ENCODE data around the gene VPS41.

VPS41 gene

DNA sequence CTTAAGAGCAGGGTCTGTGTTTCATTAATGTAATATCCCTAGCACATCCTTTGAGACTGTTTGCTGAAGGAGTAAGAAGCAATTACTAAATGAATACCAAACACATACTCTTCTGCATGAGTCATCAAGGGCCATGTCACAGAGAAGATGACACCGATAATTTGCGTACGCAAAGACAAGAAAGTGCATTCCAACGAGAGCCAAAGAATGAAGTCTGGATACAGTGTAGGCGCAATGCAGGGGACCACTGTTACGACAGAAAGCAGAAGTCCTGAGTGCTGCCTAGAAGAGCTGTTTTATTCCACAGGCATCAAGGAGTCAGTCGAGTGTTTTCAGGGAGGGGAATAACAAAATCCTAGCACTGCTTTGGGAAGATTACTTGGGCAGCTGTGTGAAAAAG is 62.7 kb downstream of the VPS41 start:
- no peak overlapping the region for H3K9ac ChIP-seq (ENCODE audit: low read length)
- no peak overlapping the region for H2BK120ac ChIP-seq (ENCODE audit: low read depth, low read length)
- no peak overlapping the region for H3K27ac ChIP-seq (ENCODE audit: low read depth, low read length)
- H3K23ac ChIP-seq (ENCODE audit: low read length) = no peak overlapping the region
- H3K79me1 ChIP-seq (ENCODE audit: low read length) = no peaks in the 10 kb centered on the region
- no peak overlapping the region for H4K8ac ChIP-seq (ENCODE audit: low read depth, low read length)
- no peak overlapping the region for H2BK15ac ChIP-seq (replicated peaks; ENCODE audit: low read depth)
- H3K4me3 ChIP-seq (ENCODE audit: low read length) = no peak overlapping the region
- no peak overlapping the region for H3K56ac ChIP-seq (ENCODE audit: low read length)
- no peak overlapping the region for H3K4me2 ChIP-seq (ENCODE audit: low read length)
- no peaks in the 10 kb centered on the region for H3K4me1 ChIP-seq (ENCODE audit: control insufficient read depth, low read depth, low read length)
- H4K5ac ChIP-seq (ENCODE audit: low read length) = no peak overlapping the region
- no peaks in the 10 kb centered on the region for H3K79me2 ChIP-seq (ENCODE audit: control insufficient read depth, insufficient read depth, low read length)
- H3K36me3 ChIP-seq (ENCODE audit: control insufficient read depth, insufficient read depth, low read length) = no peaks in the 10 kb centered on the region
- H3K27me3 ChIP-seq (ENCODE audit: insufficient read depth, low read length, poor library complexity) = no peaks in the 10 kb centered on the region
- no peak overlapping the region for H2AK5ac ChIP-seq (ENCODE audit: low read length)
- DNase-seq = no peak
- no peak overlapping the region for H3K18ac ChIP-seq (ENCODE audit: low read length)
- no peak overlapping the region for H2BK5ac ChIP-seq (ENCODE audit: low read length)
- H3K4ac ChIP-seq (ENCODE audit: low read depth, low read length) = no peak overlapping the region
- no CpG with 5 or more reads among the region's 7 CpGs for WGBS (ENCODE audit: extremely low coverage, insufficient coverage, low lambda C conversion rate)

DNA sequence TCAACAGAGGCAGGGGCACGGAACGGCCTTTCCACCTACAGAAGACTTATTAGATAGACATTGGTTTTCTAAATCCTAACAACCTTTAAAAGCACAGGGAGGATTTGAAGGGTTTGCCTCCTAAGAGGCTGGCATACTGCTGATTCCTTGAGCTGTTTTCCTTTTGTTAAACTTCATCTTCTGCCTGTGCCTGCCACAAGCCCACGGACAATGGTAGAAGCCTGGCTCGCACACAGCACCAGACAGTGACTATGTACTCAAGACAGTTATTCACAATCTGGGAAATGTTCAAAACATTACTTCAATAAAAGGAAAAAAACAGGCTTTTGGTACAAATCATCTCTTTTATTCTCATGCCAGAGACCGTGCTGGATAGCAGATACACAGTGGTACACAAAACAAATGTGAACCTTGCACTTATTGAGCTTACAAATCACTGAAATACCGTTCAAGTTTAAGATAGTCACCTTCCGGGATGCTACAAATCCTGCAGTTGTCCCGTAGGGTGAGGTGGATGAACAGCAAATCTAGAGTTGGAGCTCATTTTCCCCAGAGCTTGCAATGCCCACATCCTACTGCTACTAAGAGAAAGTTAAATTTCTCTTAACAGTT is 63.9 kb downstream of the VPS41 start:
- H3K27ac ChIP-seq (ENCODE audit: low read depth, low read length) = no peak overlapping the region
- no peak overlapping the region for H4K5ac ChIP-seq (ENCODE audit: low read length)
- no peaks in the 10 kb centered on the region for H3K79me1 ChIP-seq (ENCODE audit: low read length)
- no peak overlapping the region for H3K18ac ChIP-seq (ENCODE audit: low read length)
- no peak overlapping the region for H2BK5ac ChIP-seq (ENCODE audit: low read length)
- no peak overlapping the region for H3K56ac ChIP-seq (ENCODE audit: low read length)
- no peak overlapping the region for H2AK5ac ChIP-seq (ENCODE audit: low read length)
- no peak overlapping the region for H2BK120ac ChIP-seq (ENCODE audit: low read depth, low read length)
- no peak overlapping the region for H3K4me3 ChIP-seq (ENCODE audit: low read length)
- DNase-seq = no peak
- H2BK15ac ChIP-seq (replicated peaks; ENCODE audit: low read depth) = no peak overlapping the region
- H3K27me3 ChIP-seq (ENCODE audit: insufficient read depth, low read length, poor library complexity) = no peaks in the 10 kb centered on the region
- H4K8ac ChIP-seq (ENCODE audit: low read depth, low read length) = no peak overlapping the region
- no peak overlapping the region for H3K9ac ChIP-seq (ENCODE audit: low read length)
- no peak overlapping the region for H3K23ac ChIP-seq (ENCODE audit: low read length)
- no CpG with 5 or more reads among the region's 8 CpGs for WGBS (ENCODE audit: extremely low coverage, insufficient coverage, low lambda C conversion rate)
- no peaks in the 10 kb centered on the region for H3K4me1 ChIP-seq (ENCODE audit: control insufficient read depth, low read depth, low read length)
- no peaks in the 10 kb centered on the region for H3K36me3 ChIP-seq (ENCODE audit: control insufficient read depth, insufficient read depth, low read length)
- H3K4me2 ChIP-seq (ENCODE audit: low read length) = no peak overlapping the region
- no peaks in the 10 kb centered on the region for H3K79me2 ChIP-seq (ENCODE audit: control insufficient read depth, insufficient read depth, low read length)
- H3K4ac ChIP-seq (ENCODE audit: low read depth, low read length) = no peak overlapping the region

DNA sequence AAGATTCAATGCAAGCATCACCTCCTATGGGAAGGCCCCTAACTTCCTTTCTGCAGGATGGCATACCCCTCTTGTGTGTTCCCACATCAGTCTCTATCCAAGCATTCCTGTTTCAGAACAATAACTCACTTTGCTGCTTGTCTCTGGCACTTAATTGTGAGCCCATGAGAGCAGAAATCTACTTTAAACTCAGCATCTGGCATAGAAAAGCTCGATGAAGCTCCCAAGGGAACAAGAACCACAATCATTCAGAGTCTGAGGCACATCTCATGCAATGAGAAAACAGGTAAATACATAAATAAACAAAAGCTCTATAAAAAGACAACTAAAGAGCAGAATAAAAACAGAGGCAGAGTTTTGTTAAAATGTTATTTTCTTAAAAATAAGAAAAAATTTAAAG is 66.2 kb downstream of the VPS41 start:
- Histone ChIP-seq H3K18ac (ENCODE audit: low read length) (no peak overlapping the region), H3K4me3 (ENCODE audit: low read length) (no peak overlapping the region), H2BK120ac (ENCODE audit: low read depth, low read length) (no peak overlapping the region), H3K4me1 (ENCODE audit: control insufficient read depth, low read depth, low read length) (no peaks in the 10 kb centered on the region), H2AK5ac (ENCODE audit: low read length) (no peak overlapping the region), H3K27me3 (ENCODE audit: insufficient read depth, low read length, poor library complexity) (no peaks in the 10 kb centered on the region), H3K4me2 (ENCODE audit: low read length) (no peak overlapping the region), H3K4ac (ENCODE audit: low read depth, low read length) (no peak overlapping the region), H3K79me1 (ENCODE audit: low read length) (no peaks in the 10 kb centered on the region), H2BK15ac (replicated peaks; ENCODE audit: low read depth) (no peak overlapping the region), H4K5ac (ENCODE audit: low read length) (no peak overlapping the region), H4K8ac (ENCODE audit: low read depth, low read length) (no peak overlapping the region), H3K23ac (ENCODE audit: low read length) (no peak overlapping the region), H3K27ac (ENCODE audit: low read depth, low read length) (no peak overlapping the region), H3K9ac (ENCODE audit: low read length) (no peak overlapping the region), H2BK5ac (ENCODE audit: low read length) (no peak overlapping the region), H3K79me2 (ENCODE audit: control insufficient read depth, insufficient read depth, low read length) (no peaks in the 10 kb centered on the region), H3K36me3 (ENCODE audit: control insufficient read depth, insufficient read depth, low read length) (no peaks in the 10 kb centered on the region), H3K56ac (ENCODE audit: low read length) (no peak overlapping the region)
- no CpG with 5 or more reads among the region's 1 CpG for WGBS (ENCODE audit: extremely low coverage, insufficient coverage, low lambda C conversion rate)
- DNase-seq = no peak

GRCh38 chr7:38840736-38841460 is 68.1 kb downstream of the VPS41 start:
- DNase-seq = no peak
- no peak overlapping the region for H3K27ac ChIP-seq (ENCODE audit: low read depth, low read length)
- no peak overlapping the region for H3K23ac ChIP-seq (ENCODE audit: low read length)
- H3K27me3 ChIP-seq (ENCODE audit: insufficient read depth, low read length, poor library complexity) = no peaks in the 10 kb centered on the region
- no CpG with 5 or more reads among the region's 2 CpGs for WGBS (ENCODE audit: extremely low coverage, insufficient coverage, low lambda C conversion rate)
- H4K5ac ChIP-seq (ENCODE audit: low read length) = no peak overlapping the region
- H2AK5ac ChIP-seq (ENCODE audit: low read length) = no peak overlapping the region
- H2BK15ac ChIP-seq (replicated peaks; ENCODE audit: low read depth) = no peak overlapping the region
- no peaks in the 10 kb centered on the region for H3K79me2 ChIP-seq (ENCODE audit: control insufficient read depth, insufficient read depth, low read length)
- no peak overlapping the region for H2BK5ac ChIP-seq (ENCODE audit: low read length)
- H3K18ac ChIP-seq (ENCODE audit: low read length) = no peak overlapping the region
- no peak overlapping the region for H4K8ac ChIP-seq (ENCODE audit: low read depth, low read length)
- H2BK120ac ChIP-seq (ENCODE audit: low read depth, low read length) = no peak overlapping the region
- H3K4me1 ChIP-seq (ENCODE audit: control insufficient read depth, low read depth, low read length) = no peaks in the 10 kb centered on the region
- H3K79me1 ChIP-seq (ENCODE audit: low read length) = no peaks in the 10 kb centered on the region
- no peak overlapping the region for H3K4me2 ChIP-seq (ENCODE audit: low read length)
- H3K36me3 ChIP-seq (ENCODE audit: control insufficient read depth, insufficient read depth, low read length) = no peaks in the 10 kb centered on the region
- H3K56ac ChIP-seq (ENCODE audit: low read length) = no peak overlapping the region
- H3K9ac ChIP-seq (ENCODE audit: low read length) = no peak overlapping the region
- no peak overlapping the region for H3K4ac ChIP-seq (ENCODE audit: low read depth, low read length)
- no peak overlapping the region for H3K4me3 ChIP-seq (ENCODE audit: low read length)

GRCh38 chr7:38839851-38840250 is 69.1 kb downstream of the VPS41 start:
- H3K79me1 ChIP-seq (ENCODE audit: low read length) = no peaks in the 10 kb centered on the region
- H3K27me3 ChIP-seq (ENCODE audit: insufficient read depth, low read length, poor library complexity) = no peaks in the 10 kb centered on the region
- no peak overlapping the region for H2BK5ac ChIP-seq (ENCODE audit: low read length)
- H4K8ac ChIP-seq (ENCODE audit: low read depth, low read length) = no peak overlapping the region
- H3K79me2 ChIP-seq (ENCODE audit: control insufficient read depth, insufficient read depth, low read length) = no peaks in the 10 kb centered on the region
- DNase-seq = no peak
- H3K56ac ChIP-seq (ENCODE audit: low read length) = no peak overlapping the region
- H3K9ac ChIP-seq (ENCODE audit: low read length) = no peak overlapping the region
- H2AK5ac ChIP-seq (ENCODE audit: low read length) = no peak overlapping the region
- H2BK120ac ChIP-seq (ENCODE audit: low read depth, low read length) = no peak overlapping the region
- H3K4me2 ChIP-seq (ENCODE audit: low read length) = no peak overlapping the region
- H3K27ac ChIP-seq (ENCODE audit: low read depth, low read length) = no peak overlapping the region
- H2BK15ac ChIP-seq (replicated peaks; ENCODE audit: low read depth) = no peak overlapping the region
- no peaks in the 10 kb centered on the region for H3K36me3 ChIP-seq (ENCODE audit: control insufficient read depth, insufficient read depth, low read length)
- no peak overlapping the region for H3K4ac ChIP-seq (ENCODE audit: low read depth, low read length)
- no peaks in the 10 kb centered on the region for H3K4me1 ChIP-seq (ENCODE audit: control insufficient read depth, low read depth, low read length)
- no CpG with 5 or more reads among the region's 5 CpGs for WGBS (ENCODE audit: extremely low coverage, insufficient coverage, low lambda C conversion rate)
- H3K23ac ChIP-seq (ENCODE audit: low read length) = no peak overlapping the region
- no peak overlapping the region for H4K5ac ChIP-seq (ENCODE audit: low read length)
- H3K18ac ChIP-seq (ENCODE audit: low read length) = no peak overlapping the region
- H3K4me3 ChIP-seq (ENCODE audit: low read length) = no peak overlapping the region

Measured in mesendoderm (in vitro differentiated cells).